Epithelial cell of prostate (primary cell): ENCODE data around the gene HMX2.
"Not testable (repeated sequence)": the region's sequence is repeated elsewhere in the genome, so short reads cannot be mapped to it uniquely, and the experiment has no call there.

Experiments
- DNase-seq: peaks from one replicate; pipeline ENCODE4 v3.0.0-alpha.2; 2011; ENCODE audit warnings: low read depth, low spot score
- H3K27ac ChIP-seq: fragments of 450-650 bp; 2 replicates; pipeline ENCODE4 v1.5.1; 2017; ENCODE audit warnings: mild to moderate bottlenecking

HMX2 gene

GRCh38 chr10:123150271-123150985, 2.5 kb downstream of the HMX2 start:
- DNase-seq, result no peak
- H3K27ac ChIP-seq, result no peak overlapping the region

GRCh38 chr10:123150986-123151736, 3.2 kb downstream of the HMX2 start:
- DNase-seq, result no peak

GRCh38 chr10:123151737-123152135, 3.8 kb downstream of the HMX2 start:
- no peak for DNase-seq
- H3K27ac ChIP-seq, result no peak overlapping the region

More at GRCh38 chr10:123150986-123151736, 3.2 kb downstream of the HMX2 start:
- no peak overlapping the region for H3K27ac ChIP-seq

GRCh38 chr10:123153486-123154091, 5.7 kb downstream of the HMX2 start:
- H3K27ac ChIP-seq, result no peak overlapping the region
- no peak for DNase-seq

GRCh38 chr10:123154092-123154710, 6.3 kb downstream of the HMX2 start, which contains the start of gene BUB3:
BUB3 (plus strand) TSS chr10:123154402; CDS start chr10:123154918, 516 bp downstream.
- peak; percentile 98 for DNase-seq
- H3K27ac ChIP-seq, result peak within 1 kb of the TSS; percentile 80

GRCh38 chr10:123154711-123155505, 7.0 kb downstream of the HMX2 start:
- no peak for DNase-seq
- H3K27ac ChIP-seq, result peak overlapping the region; percentile 80

GRCh38 chr10:123156078-123156477, 8.1 kb downstream of the HMX2 start:
- DNase-seq, result no peak

GRCh38 chr10:123157210-123157609, 9.3 kb downstream of the HMX2 start:
- H3K27ac ChIP-seq, result peak overlapping the region; percentile 80
- DNase-seq, result no peak

More at GRCh38 chr10:123156078-123156477, 8.1 kb downstream of the HMX2 start:
- peak overlapping the region; percentile 80 for H3K27ac ChIP-seq

GRCh38 chr10:123158682-123159081, 10.7 kb downstream of the HMX2 start:
- H3K27ac ChIP-seq, result no peak overlapping the region
- DNase-seq, result no peak

GRCh38 chr10:123160311-123160980, 12.5 kb downstream of the HMX2 start:
- DNase-seq, result no peak
- H3K27ac ChIP-seq, result no peak overlapping the region

GRCh38 chr10:123164319-123164718, 16.4 kb downstream of the HMX2 start:
- H3K27ac ChIP-seq, result no peak overlapping the region
- no peak for DNase-seq

- no peak for DNase-seq
- H3K27ac ChIP-seq, result no peak overlapping the region
Measured at GRCh38 chr10:123165445-123166072, 17.6 kb downstream of the HMX2 start.

GRCh38 chr10:123166618-123167017, 18.7 kb downstream of the HMX2 start:
- H3K27ac ChIP-seq, result no peak overlapping the region
- DNase-seq, result no peak

- no peak overlapping the region for H3K27ac ChIP-seq
- no peak for DNase-seq
Measured at GRCh38 chr10:123170961-123171360, 23.0 kb downstream of the HMX2 start.

GRCh38 chr10:123171616-123172015, 23.7 kb downstream of the HMX2 start:
- not testable (repeated sequence) for H3K27ac ChIP-seq, DNase-seq

- H3K27ac ChIP-seq, result no peak overlapping the region
- DNase-seq, result no peak
Measured at GRCh38 chr10:123175389-123176387, 27.8 kb downstream of the HMX2 start.

- H3K27ac ChIP-seq, DNase-seq: not testable (repeated sequence)
Measured at GRCh38 chr10:123178390-123178789, 30.5 kb downstream of the HMX2 start.
